NCI-H460 (cell line): ENCODE measurements around the gene LIPC. TPM values are rescaled to one million over a fixed set of nuclear protein-coding genes. Genes with fewer than 3 reads are reported as not detected.
A peak's percentile ranks its signal among the peaks of the same experiment; 100 is the strongest.

Source experiments
- DNase-seq: peaks from one replicate; pipeline ENCODE4 v3.0.0-alpha.2; 2016; ENCODE audit warnings: low read depth; ENCODE audit errors: extremely low read depth
- total RNA-seq: library from RNA; depleted of rRNA; stranded (reverse); fragments of >200 nt; shearing (Covaris generic); gene quantifications from 2 replicates; pipeline ENCODE4 v1.2.3, GENCODE V29; 2014

The LIPC gene
- total RNA-seq, 1 experiment from 2014 or later = not detected

DNA sequence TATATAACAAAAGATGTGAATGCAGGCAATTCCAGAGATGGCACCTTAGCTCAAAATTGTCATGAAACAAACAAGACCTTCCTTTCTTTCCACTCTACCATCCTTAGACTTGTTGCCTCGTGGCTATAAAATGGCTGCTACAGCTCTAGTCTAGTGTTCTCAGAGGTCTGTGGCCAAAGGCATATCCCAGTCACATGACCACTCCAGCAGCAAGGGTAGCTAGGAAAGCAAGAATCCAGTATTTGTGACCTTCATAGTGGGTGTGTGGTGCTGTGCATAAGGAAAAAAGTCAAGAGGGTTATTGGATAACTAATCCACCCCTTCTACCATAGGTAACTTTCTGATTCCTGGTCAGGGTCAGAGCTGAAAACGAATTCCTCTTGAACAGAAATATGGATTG lies 27.1 kb upstream of the LIPC start:
- DNase-seq = no peak

GRCh38 chr15:58405865-58406264 lies 25.9 kb upstream of the LIPC start:
- no peak for DNase-seq

DNA sequence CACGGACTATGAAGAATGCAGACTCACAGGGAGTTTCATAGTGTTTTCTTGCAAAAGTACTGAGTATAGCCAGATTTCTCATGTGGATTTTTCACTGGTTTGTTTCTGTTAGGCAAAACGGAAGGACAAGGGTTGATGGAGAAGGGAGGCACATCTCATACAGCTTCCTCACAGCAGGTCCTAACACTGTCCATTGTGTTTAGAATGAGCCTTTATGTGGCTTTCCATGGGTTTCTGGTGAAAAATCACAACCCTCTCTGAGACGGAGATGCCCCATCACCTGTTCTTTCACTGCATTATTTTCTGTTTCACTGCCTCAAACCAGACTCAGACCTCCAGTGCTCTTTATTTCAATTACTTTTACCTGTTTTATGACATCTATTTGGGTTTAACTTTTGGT lies 25.0 kb upstream of the LIPC start:
- DNase-seq = no peak

- DNase-seq = no peak
Measured at GRCh38 chr15:58407236-58407775, 24.5 kb upstream of the LIPC start.

DNA sequence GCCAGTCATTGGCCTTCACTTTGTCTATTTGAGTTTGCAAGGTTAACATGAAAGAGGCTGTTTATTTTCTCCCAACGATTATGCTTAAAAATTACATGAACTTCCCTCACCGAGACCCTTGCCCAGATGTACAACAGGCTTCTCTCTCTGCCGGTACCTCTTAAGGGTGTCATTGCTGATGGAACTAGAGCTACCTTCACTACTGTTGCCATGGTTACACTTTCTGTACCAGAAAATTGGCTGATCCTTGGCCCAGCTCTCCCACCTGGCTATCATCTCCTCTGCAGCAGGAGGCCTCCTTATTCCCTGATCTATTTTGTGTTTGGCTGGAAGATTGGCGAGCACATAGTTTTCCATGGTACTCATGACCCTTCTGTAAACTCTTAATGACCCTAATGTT lies 24.0 kb upstream of the LIPC start:
- no peak for DNase-seq

GRCh38 chr15:58409861-58410260 lies 21.9 kb upstream of the LIPC start:
- DNase-seq = no peak

DNA sequence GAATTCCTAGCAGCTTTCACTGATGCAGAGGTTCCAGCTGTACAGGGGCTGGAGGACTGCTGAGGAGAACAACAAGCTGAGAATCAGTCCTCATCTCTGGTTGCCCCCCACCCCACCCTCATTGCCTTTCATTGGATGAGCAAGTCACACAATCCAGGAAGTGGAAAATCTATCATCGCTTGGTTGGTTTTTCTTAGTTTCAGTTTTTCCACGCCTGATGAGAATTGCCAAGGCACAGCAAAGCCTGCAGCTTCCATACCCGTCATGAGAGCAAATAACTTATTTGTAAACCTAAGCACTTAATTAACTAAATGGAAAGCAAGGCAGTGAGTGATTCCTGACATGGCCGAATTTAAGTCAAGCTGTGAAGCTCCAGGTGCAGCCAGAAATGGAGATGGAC lies 21.4 kb upstream of the LIPC start:
- no peak for DNase-seq

GRCh38 chr15:58413253-58413652 lies 18.5 kb upstream of the LIPC start:
- DNase-seq = no peak

- DNase-seq = peak; percentile 7
Measured at GRCh38 chr15:58415636-58416035, 16.2 kb upstream of the LIPC start.

DNA sequence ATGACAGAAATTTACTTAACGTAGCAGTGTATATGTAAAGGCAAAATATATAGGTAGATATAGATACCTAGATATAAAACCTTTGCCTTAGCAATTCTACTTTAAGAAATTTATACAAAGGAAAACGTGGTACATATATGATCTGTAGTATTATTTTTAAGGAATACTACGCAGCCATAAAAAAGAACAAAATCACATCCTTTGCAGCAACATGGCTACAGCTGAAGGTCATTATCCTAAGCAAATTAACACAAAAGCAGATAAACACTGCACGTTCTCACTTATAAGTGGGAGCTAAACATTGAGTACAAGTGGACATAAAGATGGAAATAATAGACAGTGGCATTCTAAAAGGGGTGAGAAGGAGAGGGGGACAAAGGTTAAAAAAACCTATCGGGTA lies 14.8 kb upstream of the LIPC start:
- no peak for DNase-seq

DNA sequence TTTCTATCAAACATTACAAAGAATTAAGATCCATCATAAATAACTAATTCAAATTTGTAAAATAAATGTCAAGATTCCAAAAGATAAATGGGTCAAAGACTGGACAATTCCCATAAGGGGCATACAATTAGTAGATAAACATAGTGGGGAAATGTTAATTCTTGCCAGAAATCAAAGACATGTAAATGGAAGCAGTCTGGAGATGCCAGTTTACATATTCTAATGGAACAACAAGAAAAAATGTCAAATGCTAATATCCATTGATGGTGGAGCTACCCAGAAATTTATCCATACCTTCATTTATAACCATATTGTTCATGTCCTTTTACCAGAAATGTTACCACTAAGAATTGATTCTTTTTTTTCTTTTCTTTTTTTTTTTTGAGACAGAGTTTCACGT lies 13.7 kb upstream of the LIPC start:
- DNase-seq = no peak

GRCh38 chr15:58419803-58420524 lies 11.8 kb upstream of the LIPC start:
- DNase-seq = no peak

DNA sequence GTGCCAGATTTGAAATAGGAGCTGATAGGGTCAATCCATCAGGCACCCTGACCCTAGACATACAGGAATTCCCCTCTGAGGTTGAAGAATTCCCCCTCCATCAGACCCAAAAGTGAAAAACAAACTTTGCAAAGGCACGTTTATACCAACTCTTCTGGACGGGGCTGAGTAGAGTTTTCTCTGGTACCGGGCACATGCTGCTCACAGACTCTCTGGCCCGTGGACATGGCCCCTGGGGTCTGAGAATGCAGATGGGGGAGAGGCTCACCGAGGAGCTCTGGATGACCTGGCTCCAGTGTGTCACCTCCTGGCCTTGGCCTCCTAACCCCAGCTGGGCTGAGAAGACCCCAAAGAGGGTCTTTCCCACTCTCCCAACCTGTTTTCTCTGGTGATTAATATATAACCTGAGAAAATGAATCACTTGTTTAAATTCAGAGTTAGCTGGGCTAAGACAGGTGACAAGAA lies 11.2 kb upstream of the LIPC start:
- DNase-seq = no peak

- no peak for DNase-seq
Measured at GRCh38 chr15:58423205-58423604, 8.6 kb upstream of the LIPC start.

DNA sequence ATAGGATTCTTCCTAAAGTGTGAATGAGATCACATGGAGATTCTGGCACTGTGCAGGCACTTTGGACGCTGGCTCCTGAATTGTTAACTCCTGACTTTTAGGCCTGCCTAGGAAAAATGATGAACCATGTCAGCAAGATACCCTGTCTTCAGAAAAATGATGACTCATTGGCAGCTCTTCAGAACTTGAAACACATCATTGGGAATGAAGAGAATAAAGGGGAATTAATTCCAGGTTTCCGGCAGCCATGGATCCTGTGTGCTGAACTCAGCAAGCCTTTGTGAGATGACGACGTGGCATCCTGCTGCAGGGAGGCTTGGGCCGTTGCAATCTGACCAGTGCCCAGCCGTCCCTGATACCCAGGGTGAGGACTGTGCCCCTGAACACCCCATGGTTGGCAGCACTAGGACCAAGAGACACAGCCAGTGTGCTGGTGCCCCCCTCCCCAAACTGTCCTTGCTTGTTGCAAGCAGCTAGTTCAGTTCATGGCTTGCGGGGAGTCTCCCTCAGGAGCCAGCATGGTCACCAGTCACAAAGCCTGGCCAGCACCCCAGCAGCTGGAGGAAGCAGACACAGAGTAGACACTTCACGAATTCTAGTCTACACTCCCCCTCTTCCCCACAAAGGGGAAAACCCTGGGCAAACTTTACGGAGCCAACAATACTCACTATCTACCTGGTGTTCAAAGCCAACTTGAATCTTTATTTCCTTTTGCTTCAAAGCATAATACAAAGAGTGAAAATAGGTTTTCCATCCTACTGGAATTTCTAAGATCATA lies 7.8 kb upstream of the LIPC start:
- DNase-seq = no peak

GRCh38 chr15:58424722-58425121 lies 7.1 kb upstream of the LIPC start:
- DNase-seq = no peak

DNA sequence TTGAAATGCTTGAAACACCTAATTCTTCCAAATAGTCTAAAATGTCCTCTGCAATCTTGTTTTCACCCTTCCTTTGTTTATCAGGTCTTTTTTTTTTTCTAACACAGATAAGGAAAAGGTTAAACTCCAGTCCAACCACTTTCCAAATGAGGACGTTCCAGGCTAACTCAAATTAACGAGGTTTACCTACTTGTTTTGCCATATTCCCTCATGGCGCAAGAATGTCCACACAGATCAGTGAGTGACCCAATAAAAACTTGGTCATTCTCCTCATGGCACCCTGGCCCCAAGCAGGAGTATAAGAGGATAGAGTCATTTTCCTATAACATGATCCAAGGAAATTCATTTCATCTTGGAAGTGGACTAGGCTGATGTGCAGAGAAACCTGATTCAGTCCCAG lies 6.6 kb upstream of the LIPC start:
- no peak for DNase-seq

DNA sequence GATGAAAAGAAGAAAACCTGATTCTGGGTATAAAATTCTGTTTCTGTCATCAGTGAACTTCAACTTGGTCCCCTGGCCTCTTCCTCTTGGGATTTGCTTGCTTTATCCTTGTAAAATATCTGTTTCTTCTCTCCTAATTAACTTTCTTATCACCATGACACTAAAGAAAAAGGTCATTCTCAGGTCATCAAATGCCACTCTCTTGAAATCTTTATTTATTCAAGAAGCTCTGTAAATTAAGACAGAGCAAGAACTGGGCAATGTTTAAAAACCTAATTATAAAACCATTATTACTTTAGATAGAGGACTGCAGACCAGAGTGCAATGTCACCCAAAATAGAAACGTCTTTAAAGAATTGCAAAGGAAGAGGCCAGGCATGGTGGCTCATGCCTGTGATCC lies 6.0 kb upstream of the LIPC start:
- no peak for DNase-seq

- DNase-seq = no peak
Measured at GRCh38 chr15:58426501-58426900, 5.3 kb upstream of the LIPC start.

DNA sequence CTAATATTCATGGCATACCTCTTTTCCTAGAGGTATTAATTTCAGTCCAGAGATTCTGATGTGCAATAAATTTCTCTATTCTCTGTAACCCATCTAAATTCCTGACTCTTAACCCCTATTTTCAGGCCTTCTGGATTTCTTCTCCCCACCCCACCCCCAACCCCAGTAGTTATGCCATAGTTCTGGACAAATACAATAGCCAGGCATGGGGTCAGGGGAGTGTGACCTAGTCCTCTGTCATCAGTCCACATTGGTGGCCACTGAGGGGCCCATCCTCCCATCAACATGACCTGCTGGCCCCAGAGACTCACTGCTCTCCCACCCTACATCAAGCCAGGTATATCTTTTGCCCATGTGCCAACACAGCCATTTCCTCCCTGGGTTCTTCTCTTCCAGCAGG lies 3.8 kb upstream of the LIPC start:
- DNase-seq = no peak

DNA sequence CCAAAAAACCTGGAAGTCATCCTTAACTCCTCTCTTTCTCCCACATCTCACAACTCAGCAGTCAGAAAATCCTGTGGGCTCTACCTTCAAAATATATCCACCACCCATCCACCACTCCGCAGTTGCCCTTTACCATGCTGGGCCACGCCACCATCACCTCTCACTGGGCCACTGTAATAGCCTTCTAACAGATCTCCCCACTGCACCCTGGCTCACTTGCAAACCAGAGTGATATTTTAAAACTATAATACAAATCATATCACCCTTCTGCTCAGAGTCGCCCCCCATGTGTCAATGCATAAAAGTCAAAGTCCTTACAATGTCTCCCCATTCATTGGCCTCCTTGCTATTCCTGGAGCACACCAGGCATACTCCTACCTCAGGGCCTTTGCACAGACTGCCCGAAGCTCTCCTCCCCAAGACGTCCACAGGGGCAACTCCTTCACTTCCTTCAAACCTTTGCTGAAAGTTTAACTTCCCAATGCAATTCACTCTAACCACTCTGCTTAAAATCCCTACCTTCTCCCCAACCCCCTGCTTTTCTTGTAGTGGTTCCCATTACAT lies 1.5 kb upstream of the LIPC start:
- no peak for DNase-seq

- DNase-seq = no peak
Measured at GRCh38 chr15:58432401-58432800, 610 bp downstream of the LIPC start.
